GM12864 (cell line): ENCODE data around the gene FGF7.
A peak's percentile ranks its signal among the peaks of the same experiment; 100 is the strongest.
"Not testable (repeated sequence)": the region's sequence is repeated elsewhere in the genome, so short reads cannot be mapped to it uniquely, and the experiment has no call there.

ENCODE experiments used
- DNase-seq: peaks from one replicate; pipeline ENCODE4 v3.0.0-alpha.2; 2011; ENCODE audit warnings: low read depth
- H3K4me3 ChIP-seq: 2 replicates; pipeline ENCODE4 v1.5.1; 2011; ENCODE audit warnings: mild to moderate bottlenecking, low read depth, low read length, control low read depth
- TF ChIP-seq, protein P1 (sequence below): IDR thresholded peaks from 2 replicates; pipeline ENCODE4 v1.5.1; 2011; ENCODE audit warnings: low read depth, mild to moderate bottlenecking, moderate library complexity, low read length, control low read depth, inconsistent platforms; ENCODE audit errors: missing control alignments

FGF7 gene

DNA sequence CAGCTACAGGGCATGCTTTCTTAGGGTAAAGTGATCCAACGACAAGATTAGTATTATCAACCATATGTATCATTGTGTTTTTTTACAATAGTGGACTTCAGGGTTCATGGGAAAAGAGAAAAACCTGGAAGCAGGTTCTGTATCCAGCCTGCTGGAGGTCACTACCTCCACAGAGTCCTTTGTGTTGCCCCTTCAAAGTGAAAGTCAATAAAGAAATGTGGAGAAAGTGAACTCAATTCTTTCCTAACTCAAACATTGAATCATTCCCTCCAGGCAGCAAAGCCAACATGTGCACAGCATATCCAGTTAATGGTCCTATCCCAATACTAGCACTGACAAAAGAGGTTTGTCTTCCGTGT is 45.4 kb downstream of the FGF7 start:
- no peak overlapping the region for H3K4me3 ChIP-seq
- no peak for DNase-seq
- TF ChIP-seq, protein P1, sequence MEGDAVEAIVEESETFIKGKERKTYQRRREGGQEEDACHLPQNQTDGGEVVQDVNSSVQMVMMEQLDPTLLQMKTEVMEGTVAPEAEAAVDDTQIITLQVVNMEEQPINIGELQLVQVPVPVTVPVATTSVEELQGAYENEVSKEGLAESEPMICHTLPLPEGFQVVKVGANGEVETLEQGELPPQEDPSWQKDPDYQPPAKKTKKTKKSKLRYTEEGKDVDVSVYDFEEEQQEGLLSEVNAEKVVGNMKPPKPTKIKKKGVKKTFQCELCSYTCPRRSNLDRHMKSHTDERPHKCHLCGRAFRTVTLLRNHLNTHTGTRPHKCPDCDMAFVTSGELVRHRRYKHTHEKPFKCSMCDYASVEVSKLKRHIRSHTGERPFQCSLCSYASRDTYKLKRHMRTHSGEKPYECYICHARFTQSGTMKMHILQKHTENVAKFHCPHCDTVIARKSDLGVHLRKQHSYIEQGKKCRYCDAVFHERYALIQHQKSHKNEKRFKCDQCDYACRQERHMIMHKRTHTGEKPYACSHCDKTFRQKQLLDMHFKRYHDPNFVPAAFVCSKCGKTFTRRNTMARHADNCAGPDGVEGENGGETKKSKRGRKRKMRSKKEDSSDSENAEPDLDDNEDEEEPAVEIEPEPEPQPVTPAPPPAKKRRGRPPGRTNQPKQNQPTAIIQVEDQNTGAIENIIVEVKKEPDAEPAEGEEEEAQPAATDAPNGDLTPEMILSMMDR = no peak

DNA sequence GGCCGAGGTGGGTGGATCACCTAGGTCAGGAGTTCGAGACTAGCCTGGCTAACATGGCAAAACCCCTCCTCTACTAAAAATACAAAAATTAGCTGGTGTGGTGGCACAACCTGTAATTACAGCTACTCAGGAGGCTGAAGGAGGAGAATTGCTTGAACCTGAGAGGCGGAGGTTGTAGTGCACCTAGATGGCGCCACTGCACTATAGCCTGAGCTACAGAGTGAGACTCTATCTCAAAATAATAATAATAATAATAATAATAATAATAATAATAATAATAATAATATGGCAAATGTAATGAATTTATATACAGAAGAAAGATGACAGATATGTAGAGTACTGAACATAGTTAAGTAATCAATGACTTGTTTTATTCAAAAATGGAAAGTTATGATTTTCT is 48.2 kb downstream of the FGF7 start:
- TF ChIP-seq, protein P1 = peak; percentile 39
- not testable (repeated sequence) for DNase-seq, H3K4me3 ChIP-seq

DNA sequence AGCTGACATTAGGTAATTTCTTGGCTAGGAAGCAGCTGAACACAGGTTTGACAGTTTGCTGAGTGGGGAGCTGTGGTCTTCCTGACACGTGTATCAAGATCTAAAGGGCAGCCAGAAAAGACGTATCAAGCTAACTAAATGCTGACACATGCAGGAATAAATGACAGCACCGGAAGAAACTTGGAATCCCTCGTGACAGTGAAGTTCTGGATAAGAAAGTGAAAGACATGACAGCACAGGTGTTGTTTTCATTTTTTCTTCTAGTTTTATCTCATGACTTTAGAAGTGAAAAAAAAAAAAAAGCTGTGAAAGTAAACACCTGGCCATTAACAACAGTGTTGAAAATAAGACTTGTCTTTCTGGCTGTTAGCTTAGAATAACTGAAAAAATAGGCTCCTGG is 48.7 kb downstream of the FGF7 start:
- TF ChIP-seq, protein P1 = no peak
- H3K4me3 ChIP-seq = no peak overlapping the region
- DNase-seq = peak; percentile 25

DNA sequence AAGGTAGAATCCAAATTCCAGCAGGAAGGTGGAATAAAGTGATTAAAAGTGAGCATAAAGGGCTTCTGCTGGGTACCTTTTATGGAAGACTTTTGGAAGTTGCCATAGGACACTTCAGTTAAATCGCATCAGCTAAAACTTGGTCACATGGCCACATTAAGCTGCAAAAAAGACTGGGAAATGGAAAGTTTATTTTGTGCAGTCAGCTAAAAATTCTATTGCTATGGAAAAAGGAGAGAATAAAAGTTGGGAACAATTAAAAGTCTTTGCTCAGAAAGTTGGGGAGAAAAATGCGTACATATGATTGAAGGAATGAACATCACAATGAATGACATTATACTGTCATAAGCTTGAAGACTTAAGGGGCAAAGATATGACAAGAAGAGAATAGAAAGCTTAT is 49.3 kb downstream of the FGF7 start:
- DNase-seq = no peak
- TF ChIP-seq, protein P1 = no peak
- no peak overlapping the region for H3K4me3 ChIP-seq

DNA sequence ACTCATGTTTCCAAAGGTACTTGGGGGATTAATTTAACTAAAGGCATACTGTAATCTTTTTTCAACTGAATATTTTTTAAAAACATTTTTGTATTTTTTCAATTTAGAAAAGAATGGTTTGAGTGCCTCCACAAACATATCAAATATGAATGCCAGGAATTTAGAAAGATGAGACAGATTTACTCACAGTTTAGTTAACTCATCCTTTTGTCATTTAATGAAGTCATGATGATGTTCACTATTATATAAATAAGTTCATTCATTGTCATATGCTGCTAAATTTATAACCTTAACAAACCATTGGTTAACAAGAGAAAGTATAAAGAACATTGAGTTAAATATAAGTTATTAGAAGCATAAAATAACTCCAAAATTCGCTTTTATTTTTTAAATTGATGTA is 50.0 kb downstream of the FGF7 start:
- no peak overlapping the region for H3K4me3 ChIP-seq
- no peak for DNase-seq
- TF ChIP-seq, protein P1 = no peak

DNA sequence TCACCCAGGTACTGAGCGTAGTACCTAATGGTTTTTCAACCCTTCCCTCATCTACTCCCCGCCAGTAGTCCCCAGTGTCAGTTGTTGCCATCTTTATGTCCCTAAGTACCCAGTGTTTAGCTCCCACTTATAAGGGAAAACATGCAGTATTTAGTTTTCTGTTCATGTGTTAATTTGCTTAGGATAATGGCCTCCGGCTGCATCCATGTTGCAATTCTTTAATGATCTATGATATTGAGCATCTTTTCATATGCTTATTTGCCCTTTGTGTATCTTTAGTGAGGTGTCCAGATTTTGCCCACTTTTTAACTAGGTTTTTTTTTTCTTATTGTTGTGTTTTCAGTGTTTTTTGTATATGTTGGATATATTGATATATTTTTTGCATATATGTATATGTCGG is 55.0 kb downstream of the FGF7 start:
- not testable (repeated sequence) for H3K4me3 ChIP-seq, DNase-seq

DNA sequence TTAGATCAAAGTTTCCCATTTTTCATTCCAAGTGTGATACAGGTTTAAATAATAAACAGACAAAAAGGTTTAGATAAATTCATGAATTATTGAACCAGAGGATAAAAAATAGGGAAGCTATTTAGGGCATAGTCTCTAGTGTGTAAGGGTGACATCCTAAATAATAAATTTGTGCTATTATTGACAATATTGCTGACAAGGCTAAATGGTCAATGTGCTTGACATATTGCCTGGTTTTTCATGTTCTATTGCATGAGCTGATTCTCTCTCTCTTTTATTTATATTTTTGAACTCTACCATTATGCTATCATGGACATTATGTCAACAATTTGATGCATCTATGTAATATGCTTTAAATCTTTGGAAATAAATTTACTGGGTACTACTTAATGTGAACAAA is 55.9 kb downstream of the FGF7 start:
- not testable (repeated sequence) for H3K4me3 ChIP-seq

DNA sequence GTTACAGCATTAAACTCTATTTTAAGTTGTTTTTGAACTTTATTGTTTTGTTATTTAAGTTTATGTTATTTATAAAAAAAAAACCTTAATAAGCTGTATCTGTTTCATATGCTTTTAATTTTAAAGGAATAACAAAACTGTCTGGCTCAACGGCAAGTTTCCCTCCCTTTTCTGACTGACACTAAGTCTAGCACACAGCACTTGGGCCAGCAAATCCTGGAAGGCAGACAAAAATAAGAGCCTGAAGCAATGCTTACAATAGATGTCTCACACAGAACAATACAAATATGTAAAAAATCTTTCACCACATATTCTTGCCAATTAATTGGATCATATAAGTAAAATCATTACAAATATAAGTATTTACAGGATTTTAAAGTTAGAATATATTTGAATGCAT is 62.4 kb downstream of the FGF7 start:
- not testable (repeated sequence) for DNase-seq, H3K4me3 ChIP-seq

More for the DNA sequence above, 55.9 kb downstream of the FGF7 start:
- DNase-seq = not testable (repeated sequence)

DNA sequence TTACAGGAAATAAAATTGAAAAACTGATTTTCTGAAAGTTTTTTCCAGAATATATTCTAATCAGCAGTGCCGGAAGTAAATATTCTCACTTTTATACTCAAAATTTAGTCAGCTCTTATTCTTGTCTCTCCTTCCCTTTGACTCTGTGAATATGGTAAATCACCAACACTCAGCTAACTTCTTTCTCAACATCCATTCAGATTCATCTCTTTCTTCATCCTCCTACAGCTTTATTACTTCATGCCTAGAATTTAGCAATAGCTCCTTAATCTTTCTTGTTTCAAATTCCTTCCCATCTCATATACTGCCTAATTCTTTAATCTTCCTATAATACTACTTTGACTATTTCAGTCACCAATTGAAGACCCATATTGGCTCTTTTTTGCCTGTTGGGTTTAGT is 67.9 kb downstream of the FGF7 start:
- TF ChIP-seq, protein P1 = no peak
- no peak for DNase-seq
- H3K4me3 ChIP-seq = no peak overlapping the region
